K562 (cell line): Measurements from ENCODE around the gene FYB1. TPM values are rescaled to one million over a fixed set of nuclear protein-coding genes. Genes with fewer than 3 reads are reported as not detected.

Source experiments
- CBFA2T2 ChIP-seq: fragments of 450-650 bp; conservative IDR thresholded peaks from 2 replicates; pipeline ENCODE4 v1.6.1; 2017; ENCODE audit warnings: mild to moderate bottlenecking
- FOS ChIP-seq: IDR thresholded peaks from 3 replicates; pipeline ENCODE4 v1.6.1; 2011; ENCODE audit not compliant: insufficient read length; ENCODE audit errors: extremely low read depth
- GABPA ChIP-seq: fragments of 200-800 bp; sonication (Bioruptor generic); conservative IDR thresholded peaks from 2 replicates; pipeline ENCODE4 v1.6.1; 2016; ENCODE audit warnings: low read depth, missing genetic modification characterization, missing compliant biosample characterization
- HNRNPL ChIP-seq: fragments of 200-400 bp; formaldehyde crosslinking; IDR thresholded peaks from 2 replicates; pipeline ENCODE4 v1.6.1; 2017; ENCODE audit warnings: low read depth, mild to moderate bottlenecking, low read length
- MED1 ChIP-seq: sonication (generic); formaldehyde crosslinking; IDR thresholded peaks from 2 replicates; pipeline ENCODE4 v1.8.1; 2023; ENCODE audit warnings: missing genetic modification reagents, borderline replicate concordance
- NFIC ChIP-seq: fragments of 450-650 bp; IDR thresholded peaks from 2 replicates; pipeline ENCODE4 v1.6.1; 2017; ENCODE audit warnings: mild to moderate bottlenecking, inconsistent platforms
- PCBP2 ChIP-seq: fragments of 200-400 bp; formaldehyde crosslinking; IDR thresholded peaks from 2 replicates; pipeline ENCODE4 v1.6.1; 2018; ENCODE audit warnings: low read length, low read depth, mild to moderate bottlenecking, moderate library complexity; ENCODE audit not compliant: poor library complexity, severe bottlenecking
- SUPT5H ChIP-seq: fragments of 450-650 bp; IDR thresholded peaks from 2 replicates; pipeline ENCODE4 v1.6.1; 2016
- ZFP1 ChIP-seq: fragments of 450-650 bp; formaldehyde crosslinking; IDR thresholded peaks from 2 replicates; pipeline ENCODE4 v1.4.0; 2020; ENCODE audit warnings: mild to moderate bottlenecking, mixed read lengths
- ZFPM2 ChIP-seq: fragments of 250-450 bp; sonication (Bioruptor Pico); IDR thresholded peaks from 2 replicates; pipeline ENCODE4 v1.5.1; 2022; ENCODE audit warnings: mild to moderate bottlenecking
- ZNF134 ChIP-seq: fragments of 250-450 bp; sonication (Bioruptor Pico); conservative IDR thresholded peaks from 2 replicates; pipeline ENCODE4 v1.4.0; 2020
- ZNF507 ChIP-seq: conservative IDR thresholded peaks from 2 replicates; pipeline ENCODE4 v1.6.1; 2017; ENCODE audit warnings: missing genetic modification characterization, missing compliant biosample characterization
- polyA plus RNA-seq, 8 experiments: library from polyadenylated mRNA; depleted of rRNA in 4 of 8; stranded (reverse) in 5 of 8; unstranded in 3 of 8; fragments of >200 nt; fragmentation: Nextera tagmentation in 2 of 8; fragmentation: Illumina TruSeq in 1 of 8; extraction: Ambion mirVana in 2 of 8; extraction: Trizol in 1 of 8; gene quantifications; 2 replicates each; pipeline versions ENCODE4 v1.2.1 to v1.2.3, GENCODE V29; 2011 to 2014; ENCODE audit warnings: inconsistent platforms in 1 of 8, missing spikeins in 1 of 8
- total RNA-seq, 7 experiments: library from RNA; depleted of rRNA in 6 of 7; stranded (reverse); fragments of >200 nt in 6 of 7; fragmentation: Illumina TruSeq in 2 of 7; extraction: Trizol in 2 of 7; gene quantifications; 2 replicates each; pipeline versions ENCODE4 v1.2.1 to v1.2.3, GENCODE V29; 2011 to 2021; ENCODE audit warnings: low replicate concordance in 1 of 7
- TF ChIP-seq, protein P1 (sequence below): fragments of 150-350 bp; IDR thresholded peaks from 2 replicates; pipeline ENCODE4 v1.6.1; 2014; ENCODE audit warnings: low read depth, mild to moderate bottlenecking, low read length, borderline replicate concordance
- TF ChIP-seq, protein P2 (sequence below), 2 experiments: fragments of 250-450 bp in 1 of 2; fragments of 450-650 bp in 1 of 2; sonication (Bioruptor Pico) in 1 of 2; IDR thresholded peaks; 2 replicates each; pipeline versions ENCODE4 v1.6.1 to v1.8.0; 2016 to 2021; ENCODE audit warnings: mild to moderate bottlenecking in 2 of 2, moderate library complexity in 2 of 2, missing compliant biosample characterization in 1 of 2, missing genetic modification characterization in 1 of 2
- TF ChIP-seq, protein P3 (sequence below): sonication (generic); formaldehyde crosslinking; IDR thresholded peaks from 2 replicates; pipeline ENCODE4 v1.5.0; 2020; ENCODE audit warnings: missing genetic modification reagents
- TF ChIP-seq, protein P4 (sequence below): fragments of 250-450 bp; sonication (Bioruptor Pico); IDR thresholded peaks from 2 replicates; pipeline ENCODE4 v1.8.0; 2021; ENCODE audit warnings: mild to moderate bottlenecking, moderate library complexity
- TF ChIP-seq, protein P5 (sequence below): sonication (generic); IDR thresholded peaks from 2 replicates; pipeline ENCODE4 v1.6.1; 2016
- TF ChIP-seq, protein P6 (sequence below): fragments of 250-450 bp; sonication (Bioruptor Pico); IDR thresholded peaks from 2 replicates; pipeline ENCODE4 v1.8.0; 2021; ENCODE audit warnings: borderline replicate concordance, mild to moderate bottlenecking, moderate library complexity; ENCODE audit not compliant: poor library complexity, severe bottlenecking

Gene FYB1
- total and polyA plus RNA-seq, 9 of the 15 experiments (the other 6 are each of a cell fraction or from before 2014, with no cell fraction given), result 4.7 to 31.5 (median 9.7) TPM

DNA sequence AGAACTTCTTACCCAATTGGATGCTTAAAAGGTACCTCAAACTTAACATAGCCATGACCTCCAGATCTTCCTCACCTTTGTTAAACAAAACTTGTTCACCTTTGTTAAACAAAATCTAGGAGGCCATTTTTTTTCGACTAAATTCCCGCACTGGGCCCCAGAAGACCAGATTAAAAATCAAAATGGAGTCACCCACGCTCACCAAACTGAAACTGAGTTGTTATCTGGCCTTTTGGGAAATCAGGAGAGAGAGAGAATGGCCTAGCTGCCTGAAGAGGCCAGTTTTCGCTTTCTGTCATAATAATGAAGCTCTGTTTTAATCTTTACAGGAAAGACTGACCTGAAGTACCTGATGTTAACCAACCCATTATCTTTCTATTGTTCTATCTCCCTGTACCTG, 69.4 kb downstream of the FYB1 start (continued):
- TF ChIP-seq, protein P1, sequence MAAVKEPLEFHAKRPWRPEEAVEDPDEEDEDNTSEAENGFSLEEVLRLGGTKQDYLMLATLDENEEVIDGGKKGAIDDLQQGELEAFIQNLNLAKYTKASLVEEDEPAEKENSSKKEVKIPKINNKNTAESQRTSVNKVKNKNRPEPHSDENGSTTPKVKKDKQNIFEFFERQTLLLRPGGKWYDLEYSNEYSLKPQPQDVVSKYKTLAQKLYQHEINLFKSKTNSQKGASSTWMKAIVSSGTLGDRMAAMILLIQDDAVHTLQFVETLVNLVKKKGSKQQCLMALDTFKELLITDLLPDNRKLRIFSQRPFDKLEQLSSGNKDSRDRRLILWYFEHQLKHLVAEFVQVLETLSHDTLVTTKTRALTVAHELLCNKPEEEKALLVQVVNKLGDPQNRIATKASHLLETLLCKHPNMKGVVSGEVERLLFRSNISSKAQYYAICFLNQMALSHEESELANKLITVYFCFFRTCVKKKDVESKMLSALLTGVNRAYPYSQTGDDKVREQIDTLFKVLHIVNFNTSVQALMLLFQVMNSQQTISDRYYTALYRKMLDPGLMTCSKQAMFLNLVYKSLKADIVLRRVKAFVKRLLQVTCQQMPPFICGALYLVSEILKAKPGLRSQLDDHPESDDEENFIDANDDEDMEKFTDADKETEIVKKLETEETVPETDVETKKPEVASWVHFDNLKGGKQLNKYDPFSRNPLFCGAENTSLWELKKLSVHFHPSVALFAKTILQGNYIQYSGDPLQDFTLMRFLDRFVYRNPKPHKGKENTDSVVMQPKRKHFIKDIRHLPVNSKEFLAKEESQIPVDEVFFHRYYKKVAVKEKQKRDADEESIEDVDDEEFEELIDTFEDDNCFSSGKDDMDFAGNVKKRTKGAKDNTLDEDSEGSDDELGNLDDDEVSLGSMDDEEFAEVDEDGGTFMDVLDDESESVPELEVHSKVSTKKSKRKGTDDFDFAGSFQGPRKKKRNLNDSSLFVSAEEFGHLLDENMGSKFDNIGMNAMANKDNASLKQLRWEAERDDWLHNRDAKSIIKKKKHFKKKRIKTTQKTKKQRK, result no peak
- no peak for TF ChIP-seq HNRNPL
- peak; percentile 59; the same call in 1 of the 2 replicates for TF ChIP-seq ZNF134
- TF ChIP-seq, protein P2, sequence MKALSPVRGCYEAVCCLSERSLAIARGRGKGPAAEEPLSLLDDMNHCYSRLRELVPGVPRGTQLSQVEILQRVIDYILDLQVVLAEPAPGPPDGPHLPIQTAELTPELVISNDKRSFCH (CRISPR knock-in tag; IDR thresholded peaks at IDR 0.05), result 0 out of 2 replicates have a peak, but pooled peaks have one; percentile 56
- TF ChIP-seq, protein P2 (tag; IDR thresholded peaks at IDR 0.05), result peak; percentile 97
- TF ChIP-seq SUPT5H, result no peak
- TF ChIP-seq CBFA2T2, result no peak
- TF ChIP-seq GABPA (tag), result no peak; the same call in 1 of the 2 replicates
- TF ChIP-seq, protein P3, sequence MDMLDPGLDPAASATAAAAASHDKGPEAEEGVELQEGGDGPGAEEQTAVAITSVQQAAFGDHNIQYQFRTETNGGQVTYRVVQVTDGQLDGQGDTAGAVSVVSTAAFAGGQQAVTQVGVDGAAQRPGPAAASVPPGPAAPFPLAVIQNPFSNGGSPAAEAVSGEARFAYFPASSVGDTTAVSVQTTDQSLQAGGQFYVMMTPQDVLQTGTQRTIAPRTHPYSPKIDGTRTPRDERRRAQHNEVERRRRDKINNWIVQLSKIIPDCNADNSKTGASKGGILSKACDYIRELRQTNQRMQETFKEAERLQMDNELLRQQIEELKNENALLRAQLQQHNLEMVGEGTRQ (CRISPR knock-in tag), result no peak
- no peak for TF ChIP-seq NFIC
- TF ChIP-seq ZFPM2 (CRISPR knock-in tag), result no peak
- TF ChIP-seq, protein P4, sequence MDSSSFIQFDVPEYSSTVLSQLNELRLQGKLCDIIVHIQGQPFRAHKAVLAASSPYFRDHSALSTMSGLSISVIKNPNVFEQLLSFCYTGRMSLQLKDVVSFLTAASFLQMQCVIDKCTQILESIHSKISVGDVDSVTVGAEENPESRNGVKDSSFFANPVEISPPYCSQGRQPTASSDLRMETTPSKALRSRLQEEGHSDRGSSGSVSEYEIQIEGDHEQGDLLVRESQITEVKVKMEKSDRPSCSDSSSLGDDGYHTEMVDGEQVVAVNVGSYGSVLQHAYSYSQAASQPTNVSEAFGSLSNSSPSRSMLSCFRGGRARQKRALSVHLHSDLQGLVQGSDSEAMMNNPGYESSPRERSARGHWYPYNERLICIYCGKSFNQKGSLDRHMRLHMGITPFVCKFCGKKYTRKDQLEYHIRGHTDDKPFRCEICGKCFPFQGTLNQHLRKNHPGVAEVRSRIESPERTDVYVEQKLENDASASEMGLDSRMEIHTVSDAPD (CRISPR knock-in tag), result no peak
- TF ChIP-seq, protein P5, sequence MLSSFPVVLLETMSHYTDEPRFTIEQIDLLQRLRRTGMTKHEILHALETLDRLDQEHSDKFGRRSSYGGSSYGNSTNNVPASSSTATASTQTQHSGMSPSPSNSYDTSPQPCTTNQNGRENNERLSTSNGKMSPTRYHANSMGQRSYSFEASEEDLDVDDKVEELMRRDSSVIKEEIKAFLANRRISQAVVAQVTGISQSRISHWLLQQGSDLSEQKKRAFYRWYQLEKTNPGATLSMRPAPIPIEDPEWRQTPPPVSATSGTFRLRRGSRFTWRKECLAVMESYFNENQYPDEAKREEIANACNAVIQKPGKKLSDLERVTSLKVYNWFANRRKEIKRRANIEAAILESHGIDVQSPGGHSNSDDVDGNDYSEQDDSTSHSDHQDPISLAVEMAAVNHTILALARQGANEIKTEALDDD, result no peak
- peak; percentile 65; the same call in 1 of the 2 replicates for TF ChIP-seq ZFP1
- no peak for TF ChIP-seq MED1
- no peak for TF ChIP-seq PCBP2
- TF ChIP-seq ZNF507 (tag), result 0 out of 2 replicates have a peak, but pooled peaks have one; percentile 41
- TF ChIP-seq FOS, result no peak
- TF ChIP-seq, protein P6, sequence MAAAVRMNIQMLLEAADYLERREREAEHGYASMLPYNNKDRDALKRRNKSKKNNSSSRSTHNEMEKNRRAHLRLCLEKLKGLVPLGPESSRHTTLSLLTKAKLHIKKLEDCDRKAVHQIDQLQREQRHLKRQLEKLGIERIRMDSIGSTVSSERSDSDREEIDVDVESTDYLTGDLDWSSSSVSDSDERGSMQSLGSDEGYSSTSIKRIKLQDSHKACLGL (CRISPR knock-in tag), result no peak
